Sigmoid colon (tissue), 7 donors: ENCODE data around the gene RBM33. TPM values are rescaled to one million over a fixed set of nuclear protein-coding genes. Genes with fewer than 3 reads are reported as not detected.

ENCODE experiments used
- DNase-seq: peaks from one replicate; pipeline ENCODE4 v3.0.0-alpha.2; 2019
- H3K27ac ChIP-seq, 4 donors: fragments of 200-600 bp; sonication (generic); one replicate each; pipeline ENCODE4 v1.5.1; 2016 to 2019; ENCODE audit warnings: mild to moderate bottlenecking in 1 of 4
- H3K27me3 ChIP-seq, 3 donors: fragments of 200-600 bp; sonication (generic); one replicate each; pipeline ENCODE4 v1.5.1; 2019; ENCODE audit warnings: mild to moderate bottlenecking in 1 of 3
- H3K36me3 ChIP-seq, 4 donors: fragments of 200-600 bp; sonication (generic); one replicate each; pipeline ENCODE4 v1.5.1; 2016 to 2019
- H3K4me1 ChIP-seq, 4 donors: fragments of 200-600 bp; sonication (generic); one replicate each; pipeline ENCODE4 v1.5.1; 2017 to 2019
- H3K4me3 ChIP-seq, 4 donors: fragments of 200-600 bp; sonication (generic); one replicate each; pipeline ENCODE4 v1.5.1; 2017 to 2019; ENCODE audit warnings: mild to moderate bottlenecking in 2 of 4, moderate library complexity in 1 of 4
- H3K9me3 ChIP-seq, 4 donors: fragments of 200-600 bp in 3 of 4; sonication (generic) in 3 of 4; one replicate each; pipeline versions ENCODE4 v1.5.1 to v1.6.1; 2013 to 2019
- EP300 ChIP-seq, 4 donors: sonication (generic); formaldehyde crosslinking; IDR thresholded peaks; one replicate each; pipeline ENCODE4 v1.6.1; 2017; ENCODE audit warnings: antibody characterized with exemption in 4 of 4
- POLR2A ChIP-seq, 2 donors: fragments of 450-650 bp; IDR thresholded peaks; one replicate each; pipeline ENCODE4 v1.6.1; 2016; ENCODE audit warnings: antibody characterized with exemption in 2 of 2, mild to moderate bottlenecking in 2 of 2, moderate library complexity in 2 of 2
- POLR2AphosphoS5 ChIP-seq, 4 donors: sonication (generic); formaldehyde crosslinking; IDR thresholded peaks; one replicate each; pipeline ENCODE4 v1.6.1; 2017; ENCODE audit warnings: antibody characterized with exemption in 4 of 4
- WGBS, 2 donors: extraction: QIAGEN DNeasy Blood & Tissue Kit; methylation state at CpG; one replicate each; pipeline ENCODE4 v1.1.7; 2013; 5-methylcytosine and 5-hydroxymethylcytosine counted together
- intact Hi-C: fragments of 100-400 bp; cut with DNase I; formaldehyde crosslinking; loops from one replicate; pipeline ENCODE4 v1.15.1; 2023
- polyA plus RNA-seq, 3 donors: library from polyadenylated mRNA; stranded (reverse); fragments of 200-250 nt; gene quantifications; one replicate each; pipeline ENCODE4 v1.2.3, GENCODE V29; 2013
- total RNA-seq, 4 donors: library from RNA; depleted of rRNA; stranded (reverse); fragments of >200 nt; gene quantifications; one replicate each; pipeline ENCODE4 v1.1.0, GENCODE V29; 2016
- TF ChIP-seq, protein P1 (sequence below), 4 experiments: fragments of 450-650 bp in 3 of 4; fragments of 200-600 bp in 1 of 4; IDR thresholded peaks; one replicate each; pipeline ENCODE4 v1.5.1; 2016 to 2019; ENCODE audit warnings: antibody characterized with exemption in 4 of 4, mild to moderate bottlenecking in 3 of 4, moderate library complexity in 2 of 4
- donor health status: healthy with polysubstance abuse.
- donor health status: Bipolar disorder and iron deficiency.
- donor health status: healthy.

The RBM33 gene
- total and polyA plus RNA-seq, 7 donors = 3.6 to 60.4 (median 30.8) TPM

DNA sequence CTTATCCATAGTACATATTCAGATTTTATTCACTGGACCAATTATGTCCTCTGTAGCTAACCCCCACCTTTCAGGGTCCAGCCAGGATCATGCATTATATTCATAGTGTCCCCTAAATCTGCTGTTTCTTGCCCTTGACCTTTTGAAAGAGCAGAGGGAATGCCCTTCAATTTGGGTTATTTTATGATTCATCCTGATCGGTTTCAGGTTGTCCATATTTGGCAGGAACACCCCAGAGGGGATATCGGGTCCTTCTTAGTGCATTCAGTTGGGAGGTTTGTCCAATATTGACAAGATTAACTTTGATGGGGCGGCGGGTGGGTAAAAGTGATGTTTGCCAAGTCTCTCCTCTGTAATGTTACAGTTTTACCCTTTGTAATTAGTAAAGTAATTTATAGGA lies 106.9 kb downstream of the RBM33 start:
- Histone ChIP-seq H3K4me3 (no peak overlapping the region), H3K27me3 (no peaks in the 10 kb centered on the region), H3K4me1 (peaks cover 0 to 85% (median 45%) of the 10 kb centered on the region in 4 donors), H3K36me3 (peaks cover 0 to 8% (median 0%) of the 10 kb centered on the region in 4 donors), H3K9me3 (no peaks in the 10 kb centered on the region), H3K27ac (no peak overlapping the region)
- intact Hi-C loops = no loop called here
- DNase-seq = peak; percentile 32
- TF ChIP-seq EP300 (IDR thresholded peaks at IDR 0.05) (no peak), POLR2A (IDR thresholded peaks at IDR 0.05) (no peak), POLR2AphosphoS5 (IDR thresholded peaks at IDR 0.05) (no peak)
- TF ChIP-seq, protein P1, sequence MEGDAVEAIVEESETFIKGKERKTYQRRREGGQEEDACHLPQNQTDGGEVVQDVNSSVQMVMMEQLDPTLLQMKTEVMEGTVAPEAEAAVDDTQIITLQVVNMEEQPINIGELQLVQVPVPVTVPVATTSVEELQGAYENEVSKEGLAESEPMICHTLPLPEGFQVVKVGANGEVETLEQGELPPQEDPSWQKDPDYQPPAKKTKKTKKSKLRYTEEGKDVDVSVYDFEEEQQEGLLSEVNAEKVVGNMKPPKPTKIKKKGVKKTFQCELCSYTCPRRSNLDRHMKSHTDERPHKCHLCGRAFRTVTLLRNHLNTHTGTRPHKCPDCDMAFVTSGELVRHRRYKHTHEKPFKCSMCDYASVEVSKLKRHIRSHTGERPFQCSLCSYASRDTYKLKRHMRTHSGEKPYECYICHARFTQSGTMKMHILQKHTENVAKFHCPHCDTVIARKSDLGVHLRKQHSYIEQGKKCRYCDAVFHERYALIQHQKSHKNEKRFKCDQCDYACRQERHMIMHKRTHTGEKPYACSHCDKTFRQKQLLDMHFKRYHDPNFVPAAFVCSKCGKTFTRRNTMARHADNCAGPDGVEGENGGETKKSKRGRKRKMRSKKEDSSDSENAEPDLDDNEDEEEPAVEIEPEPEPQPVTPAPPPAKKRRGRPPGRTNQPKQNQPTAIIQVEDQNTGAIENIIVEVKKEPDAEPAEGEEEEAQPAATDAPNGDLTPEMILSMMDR (IDR thresholded peaks at IDR 0.05) = no peak
- 89 to 90% methylated on average over 4 of the region's 4 CpGs for WGBS, 2 donors

DNA sequence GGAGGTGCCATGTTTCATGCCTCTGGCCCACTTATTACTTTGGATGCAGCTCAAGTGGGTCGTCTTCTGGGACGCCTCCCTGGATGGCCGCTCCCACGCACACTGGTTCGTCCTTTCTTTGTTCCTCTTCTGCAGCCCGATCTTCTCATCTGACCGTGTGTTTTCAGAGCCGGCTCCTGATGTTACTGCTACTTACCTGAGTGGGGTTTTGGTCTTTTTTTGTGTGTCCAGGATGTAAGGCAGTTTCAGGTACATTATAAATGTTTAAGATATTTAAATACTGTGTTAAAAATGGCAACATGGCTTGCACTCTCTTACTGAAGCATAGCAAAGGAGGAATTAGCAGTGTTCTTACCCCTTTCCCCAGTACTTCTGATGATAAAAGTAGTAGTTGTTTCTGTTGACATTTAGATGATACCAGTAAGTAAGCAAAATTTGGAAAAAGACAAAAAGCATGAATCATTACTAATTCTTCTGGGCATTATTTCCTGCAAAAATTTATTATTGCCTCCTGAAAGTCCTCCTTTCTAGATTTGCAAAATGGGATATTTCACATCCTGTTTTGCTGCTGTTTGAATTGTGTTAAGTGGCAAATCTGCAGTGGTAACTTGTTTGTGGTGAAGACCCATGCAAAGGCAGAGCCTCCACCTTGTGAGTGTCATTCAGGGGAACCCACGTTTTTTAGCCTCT lies 108.4 kb downstream of the RBM33 start:
- 70 to 85% methylated on average over 9 of the region's 9 CpGs for WGBS, 2 donors
- intact Hi-C loops = no loop called here
- no peaks in the 10 kb centered on the region for H3K36me3 ChIP-seq

DNA sequence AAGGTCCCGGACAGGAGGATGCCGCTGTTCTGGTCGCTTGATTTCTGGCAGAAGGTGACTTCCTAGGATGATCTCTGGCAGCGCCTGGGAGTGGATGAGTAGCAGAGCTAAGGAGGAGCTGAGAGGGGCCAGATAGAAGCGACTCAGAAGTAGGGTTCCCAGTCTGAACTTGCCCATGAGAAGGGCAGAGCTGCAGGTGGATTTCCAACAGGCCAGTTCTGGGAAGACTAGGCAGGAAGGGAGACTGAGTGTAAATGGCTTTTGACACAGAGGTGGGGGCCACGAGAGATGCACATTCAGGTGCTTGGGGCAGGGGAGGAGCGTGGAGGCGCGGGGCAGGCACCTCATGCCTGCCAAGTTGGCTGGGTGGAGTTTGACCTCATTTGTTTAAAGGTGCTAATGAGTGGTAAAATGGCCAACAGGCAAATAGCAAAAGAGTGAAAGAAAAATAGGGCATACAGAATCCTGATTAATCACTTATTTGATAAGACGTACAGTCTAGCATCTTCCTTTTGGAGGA lies 109.0 kb downstream of the RBM33 start:
- no peak overlapping the region for H3K27ac ChIP-seq

More for the DNA sequence above, 108.4 kb downstream of the RBM33 start:
- no peaks in the 10 kb centered on the region for H3K9me3 ChIP-seq
- H3K27me3 ChIP-seq = no peaks in the 10 kb centered on the region
- H3K27ac ChIP-seq = no peak overlapping the region
- peak; percentile 36 for DNase-seq
- TF ChIP-seq POLR2AphosphoS5 (IDR thresholded peaks at IDR 0.05) (no peak), EP300 (IDR thresholded peaks at IDR 0.05) (no peak), POLR2A (IDR thresholded peaks at IDR 0.05) (no peak)
- TF ChIP-seq, protein P1 (IDR thresholded peaks at IDR 0.05) = no peak
- H3K4me1 ChIP-seq = peaks cover 0 to 71% (median 44%) of the 10 kb centered on the region in 4 donors
- H3K4me3 ChIP-seq = no peak overlapping the region

DNA sequence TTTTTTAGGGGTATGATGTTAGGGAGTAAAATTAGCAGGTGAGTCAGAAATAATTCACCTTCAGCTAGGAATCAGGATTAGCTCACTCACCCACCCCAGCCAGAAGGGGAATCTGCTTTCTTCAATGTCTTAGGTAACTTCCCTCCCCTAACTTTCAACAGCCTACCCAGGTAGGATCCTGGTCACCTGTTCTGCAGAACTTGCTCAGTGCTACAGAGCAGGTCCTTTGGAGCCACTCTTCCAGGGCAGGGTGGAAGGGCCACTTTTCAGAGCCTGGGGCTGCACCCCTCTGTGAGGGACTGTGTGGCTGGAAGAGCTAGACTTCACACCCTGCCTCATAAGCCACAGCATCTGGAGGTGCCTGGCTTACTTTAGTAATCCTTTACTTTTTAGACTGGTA lies 109.7 kb downstream of the RBM33 start:
- H3K9me3 ChIP-seq = no peaks in the 10 kb centered on the region
- H3K27me3 ChIP-seq = no peaks in the 10 kb centered on the region
- H3K36me3 ChIP-seq = no peaks in the 10 kb centered on the region
- intact Hi-C loops = no loop called here
- no peak for DNase-seq
- H3K4me3 ChIP-seq = no peak overlapping the region
- H3K4me1 ChIP-seq = peaks cover 0 to 58% (median 39%) of the 10 kb centered on the region in 4 donors
- H3K27ac ChIP-seq = no peak overlapping the region
- no peak for TF ChIP-seq EP300 (IDR thresholded peaks at IDR 0.05)
- no peak for TF ChIP-seq POLR2AphosphoS5 (IDR thresholded peaks at IDR 0.05)
- TF ChIP-seq, protein P1 (IDR thresholded peaks at IDR 0.05) = no peak
- no peak for TF ChIP-seq POLR2A (IDR thresholded peaks at IDR 0.05)

More for the DNA sequence above, 109.0 kb downstream of the RBM33 start:
- no peaks in the 10 kb centered on the region for H3K36me3 ChIP-seq
- H3K4me1 ChIP-seq = peaks cover 0 to 65% (median 42%) of the 10 kb centered on the region in 4 donors
- H3K4me3 ChIP-seq = no peak overlapping the region
- H3K9me3 ChIP-seq = no peaks in the 10 kb centered on the region
- 66 to 84% methylated on average over 10 of the region's 10 CpGs for WGBS, 2 donors
- TF ChIP-seq EP300 (IDR thresholded peaks at IDR 0.05) (no peak), POLR2AphosphoS5 (IDR thresholded peaks at IDR 0.05) (no peak), POLR2A (IDR thresholded peaks at IDR 0.05) (no peak)
- TF ChIP-seq, protein P1 (IDR thresholded peaks at IDR 0.05) = no peak
- H3K27me3 ChIP-seq = no peaks in the 10 kb centered on the region
- intact Hi-C loops = no loop called here
- DNase-seq = no peak
